ENCODE results near the gene HACD4. TPM values are rescaled to one million over a fixed set of nuclear protein-coding genes. Genes with fewer than 3 reads are reported as not detected.

The HACD4 gene
- total RNA-seq = 2.0 and 2.8 TPM in 2 replicates

GRCh38 chr9:21031091-21031807 lies at the start of gene HACD4:
HACD4 (minus strand) TSS chr9:21031640; CDS start chr9:21031590, 50 bp downstream.
- DNase-seq (ENCODE audit: extremely low read depth, low read depth, low spot score) = no peak

- DNase-seq (ENCODE audit: extremely low read depth, low read depth, low spot score) = no peak
Observed at GRCh38 chr9:21080793-21081192, 49.4 kb upstream of the HACD4 start.

GRCh38 chr9:21078702-21079101 lies 47.3 kb upstream of the HACD4 start:
- DNase-seq (ENCODE audit: extremely low read depth, low read depth, low spot score) = no peak

- no peak for DNase-seq (ENCODE audit: extremely low read depth, low read depth, low spot score)
Observed at GRCh38 chr9:21077781-21078180, 46.3 kb upstream of the HACD4 start, which contains the start of gene IFNB1. IFNB1 (minus strand) TSS chr9:21077942; CDS start chr9:21077869, 73 bp downstream.

- DNase-seq (ENCODE audit: extremely low read depth, low read depth, low spot score) = no peak
Observed at GRCh38 chr9:21075484-21075883, 44.0 kb upstream of the HACD4 start.

GRCh38 chr9:21070906-21071305 lies 39.5 kb upstream of the HACD4 start:
- DNase-seq (ENCODE audit: extremely low read depth, low read depth, low spot score) = no peak

GRCh38 chr9:21070171-21070571 lies 38.7 kb upstream of the HACD4 start:
- peak; percentile 92 for DNase-seq (ENCODE audit: extremely low read depth, low read depth, low spot score)

GRCh38 chr9:21060919-21061561 lies 29.6 kb upstream of the HACD4 start:
- DNase-seq (ENCODE audit: extremely low read depth, low read depth, low spot score) = no peak

GRCh38 chr9:21056931-21057330 lies 25.5 kb upstream of the HACD4 start:
- DNase-seq (ENCODE audit: extremely low read depth, low read depth, low spot score) = no peak

- DNase-seq (ENCODE audit: extremely low read depth, low read depth, low spot score) = no peak
Observed at GRCh38 chr9:21053851-21054250, 22.4 kb upstream of the HACD4 start.

GRCh38 chr9:21047281-21047691 lies 15.8 kb upstream of the HACD4 start:
- no peak for DNase-seq (ENCODE audit: extremely low read depth, low read depth, low spot score)

- DNase-seq (ENCODE audit: extremely low read depth, low read depth, low spot score) = no peak
Observed at GRCh38 chr9:21043841-21044240, 12.4 kb upstream of the HACD4 start.

- DNase-seq (ENCODE audit: extremely low read depth, low read depth, low spot score) = no peak
Observed at GRCh38 chr9:21042466-21042865, 11.0 kb upstream of the HACD4 start.

GRCh38 chr9:21039302-21039701 lies 7.9 kb upstream of the HACD4 start:
- DNase-seq (ENCODE audit: extremely low read depth, low read depth, low spot score) = no peak

GRCh38 chr9:21037278-21037677 lies 5.8 kb upstream of the HACD4 start:
- DNase-seq (ENCODE audit: extremely low read depth, low read depth, low spot score) = no peak

GRCh38 chr9:21031808-21032183 lies 356 bp upstream of the HACD4 start:
- DNase-seq (ENCODE audit: extremely low read depth, low read depth, low spot score) = no peak

- no peak for DNase-seq (ENCODE audit: extremely low read depth, low read depth, low spot score)
Observed at GRCh38 chr9:21030389-21031035, 928 bp downstream of the HACD4 start.

GRCh38 chr9:21029661-21030060 lies 1.8 kb downstream of the HACD4 start:
- no peak for DNase-seq (ENCODE audit: extremely low read depth, low read depth, low spot score)

- no peak for DNase-seq (ENCODE audit: extremely low read depth, low read depth, low spot score)
Observed at GRCh38 chr9:21028466-21028865, 3.0 kb downstream of the HACD4 start.

GRCh38 chr9:21027295-21027694 lies 4.1 kb downstream of the HACD4 start:
- no peak for DNase-seq (ENCODE audit: extremely low read depth, low read depth, low spot score)

GRCh38 chr9:21023861-21024260 lies 7.6 kb downstream of the HACD4 start:
- DNase-seq (ENCODE audit: extremely low read depth, low read depth, low spot score) = no peak

- DNase-seq (ENCODE audit: extremely low read depth, low read depth, low spot score) = no peak
Observed at GRCh38 chr9:21018177-21018576, 13.3 kb downstream of the HACD4 start.

Measured in glomerular endothelial cell (primary cell).